Urothelium cell line (cell line): ENCODE data around the gene TRPV6.
A peak's percentile ranks its signal among the peaks of the same experiment; 100 is the strongest.

Experiments
- DNase-seq: peaks from one replicate; pipeline ENCODE4 v3.0.0; 2011; ENCODE audit warnings: low spot score, mixed read lengths
- FAIRE-seq: peaks from 2 replicates; lab custom pipeline; 2011; peaks lifted over from hg19 to GRCh38; lab: Jason Lieb, UNC

Gene TRPV6

DNA sequence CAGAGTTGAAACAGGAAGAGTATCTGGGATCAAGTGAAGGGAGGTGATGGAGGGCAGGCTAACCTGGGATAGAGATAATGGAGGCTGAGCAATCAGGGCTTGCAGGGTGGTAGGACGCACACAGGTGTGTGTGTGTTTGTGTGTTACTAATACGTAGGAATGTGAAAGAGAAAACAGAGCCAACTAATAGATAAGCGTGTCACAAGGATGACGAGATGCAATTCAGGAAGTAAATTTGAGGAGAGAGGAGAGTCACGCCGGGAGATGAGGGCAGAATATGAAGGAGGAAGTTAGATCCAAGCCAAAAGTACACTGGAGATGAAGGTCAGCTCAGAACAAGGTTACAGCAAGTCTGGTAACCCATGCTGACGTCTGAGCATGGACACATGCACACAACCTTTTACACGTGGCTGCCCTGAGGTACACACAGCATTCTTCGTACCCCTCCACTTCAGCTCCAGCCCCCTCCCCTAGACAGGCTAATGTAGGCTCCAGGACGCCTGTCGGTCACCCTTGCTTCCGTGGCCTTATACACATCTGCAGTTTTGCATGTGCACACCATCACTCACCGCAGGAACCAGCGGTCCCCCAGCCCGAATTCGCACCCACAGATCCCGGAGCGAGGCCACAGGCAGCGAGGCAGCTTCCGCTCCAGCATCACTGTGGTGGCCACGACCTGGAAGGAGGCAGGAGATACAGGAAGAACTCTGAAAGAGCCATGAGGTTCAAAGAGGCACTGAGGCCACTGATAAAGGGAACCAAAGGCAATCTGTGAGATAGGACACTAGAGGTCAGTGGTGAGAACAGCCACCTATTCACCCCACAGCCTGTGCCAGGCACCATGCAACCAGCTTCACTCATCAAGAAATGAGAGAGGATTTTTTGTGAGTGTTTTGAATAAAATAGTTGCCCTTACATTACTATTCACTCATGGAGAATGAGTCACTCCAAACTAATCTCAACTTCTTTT is 23.7 kb upstream of the TRPV6 start:
- FAIRE-seq (no peak), DNase-seq (peak; percentile 43)

DNA sequence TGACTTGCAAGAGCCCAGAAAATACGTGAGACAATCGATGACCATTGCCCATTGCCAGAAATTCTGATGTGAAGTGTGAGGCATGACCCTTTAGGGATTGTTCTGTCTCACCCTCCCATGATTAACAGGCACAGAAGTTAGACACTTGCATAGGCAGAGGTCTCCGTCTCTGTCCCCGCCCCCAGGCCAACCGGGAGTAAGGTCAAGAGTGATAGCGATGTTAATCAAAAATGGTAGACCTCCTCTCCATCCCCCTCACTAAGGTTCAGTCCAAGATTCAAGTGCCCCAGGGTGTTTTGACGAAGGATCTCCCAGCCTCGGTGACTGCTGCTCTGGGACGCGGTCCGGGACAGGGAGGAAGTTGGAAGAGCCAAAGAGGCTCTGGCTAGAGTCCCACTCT is 22.7 kb upstream of the TRPV6 start:
- no peak for FAIRE-seq

GRCh38 chr7:142906643-142907042 is 21.1 kb upstream of the TRPV6 start:
- DNase-seq (no peak), FAIRE-seq (no peak)

More for the DNA sequence above, 22.7 kb upstream of the TRPV6 start:
- DNase-seq, result no peak

DNA sequence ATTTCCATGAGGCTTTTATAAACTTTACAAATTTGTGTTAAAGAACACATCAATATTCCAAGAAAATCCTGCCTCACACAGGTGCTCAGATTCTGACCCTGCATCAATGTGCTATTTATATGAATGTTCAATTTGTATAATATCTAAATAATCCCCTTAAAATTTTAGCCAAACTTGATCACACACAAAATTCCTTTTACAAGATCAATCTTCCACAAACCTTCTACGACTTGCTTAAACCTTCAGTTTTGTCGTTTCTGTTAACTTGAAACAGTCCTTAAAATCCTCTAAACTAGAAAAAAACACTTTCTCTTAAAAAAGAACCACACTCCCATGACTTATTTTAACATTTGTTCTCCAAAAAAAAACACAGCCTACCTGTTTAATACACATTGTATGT is 20.2 kb upstream of the TRPV6 start:
- no peak for DNase-seq
- FAIRE-seq, result no peak

GRCh38 chr7:142904128-142904527 is 18.6 kb upstream of the TRPV6 start:
- FAIRE-seq (no peak), DNase-seq (no peak)

- no peak for DNase-seq
- no peak for FAIRE-seq
These were observed 16.1 kb upstream of the TRPV6 start for GRCh38 chr7:142901426-142902259.

DNA sequence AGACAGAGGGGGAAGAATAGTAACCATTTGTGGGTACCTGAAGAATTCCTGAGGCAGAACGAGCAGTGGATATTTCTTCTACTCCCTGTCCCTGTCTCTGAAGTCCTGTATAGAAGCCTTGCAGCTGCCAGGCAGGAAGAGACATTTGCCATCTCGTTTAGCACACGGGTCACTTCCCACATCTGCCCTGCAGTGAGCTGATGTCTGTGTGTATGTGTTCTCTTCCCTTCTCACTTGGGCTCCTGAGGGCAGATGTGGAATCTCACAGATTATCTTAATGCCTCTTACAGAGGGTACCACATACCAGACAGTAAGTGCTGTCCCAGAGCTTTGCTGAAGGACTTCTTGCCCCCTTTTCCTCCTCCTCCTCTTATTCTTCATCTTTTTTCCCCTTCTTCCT is 14.1 kb upstream of the TRPV6 start:
- no peak for FAIRE-seq
- no peak for DNase-seq

DNA sequence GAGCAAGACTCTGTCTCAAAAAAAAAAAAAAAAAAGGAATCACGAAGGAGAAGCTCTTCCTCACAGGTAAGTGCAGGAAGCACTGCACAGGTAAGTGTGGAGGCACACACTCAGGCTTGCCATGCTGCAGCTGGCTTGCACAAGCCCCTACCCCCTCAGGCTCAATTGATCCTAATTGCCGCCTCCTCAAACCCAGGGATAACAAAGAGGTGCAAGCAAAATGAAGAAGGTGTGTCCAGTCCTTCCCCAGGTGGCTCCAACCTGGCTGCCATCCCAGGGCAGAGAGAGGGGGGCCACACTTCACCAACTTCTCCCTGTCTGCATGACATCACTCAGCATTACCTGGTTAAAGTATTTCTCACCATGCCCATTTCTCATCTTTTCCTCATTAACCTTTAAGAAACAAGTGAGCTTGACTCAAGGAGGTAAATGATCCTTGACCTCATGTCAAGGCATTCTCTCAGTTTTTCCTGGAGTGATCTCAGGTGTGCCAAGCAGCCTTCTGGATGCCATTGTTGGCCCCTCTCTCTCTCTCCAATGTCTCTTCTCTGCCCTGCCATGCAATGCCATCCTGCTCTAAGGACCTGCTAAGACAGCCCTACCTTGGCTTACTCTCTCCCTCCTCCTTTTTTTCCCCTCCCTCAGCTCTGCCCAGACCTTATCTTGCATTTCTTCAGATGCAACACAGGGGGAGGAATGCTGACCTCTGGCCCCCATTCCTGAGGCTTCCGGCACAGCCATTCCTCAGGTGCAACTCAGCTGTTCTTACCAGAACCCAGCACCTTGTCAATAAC is 13.0 kb upstream of the TRPV6 start:
- no peak for DNase-seq
- FAIRE-seq, result no peak

- FAIRE-seq (no peak), DNase-seq (no peak)
These were observed 12.1 kb upstream of the TRPV6 start for GRCh38 chr7:142897691-142898090.

GRCh38 chr7:142896741-142897379 is 11.3 kb upstream of the TRPV6 start:
- DNase-seq, result no peak
- FAIRE-seq, result no peak

GRCh38 chr7:142896151-142896550 is 10.6 kb upstream of the TRPV6 start:
- DNase-seq (no peak), FAIRE-seq (no peak)

DNA sequence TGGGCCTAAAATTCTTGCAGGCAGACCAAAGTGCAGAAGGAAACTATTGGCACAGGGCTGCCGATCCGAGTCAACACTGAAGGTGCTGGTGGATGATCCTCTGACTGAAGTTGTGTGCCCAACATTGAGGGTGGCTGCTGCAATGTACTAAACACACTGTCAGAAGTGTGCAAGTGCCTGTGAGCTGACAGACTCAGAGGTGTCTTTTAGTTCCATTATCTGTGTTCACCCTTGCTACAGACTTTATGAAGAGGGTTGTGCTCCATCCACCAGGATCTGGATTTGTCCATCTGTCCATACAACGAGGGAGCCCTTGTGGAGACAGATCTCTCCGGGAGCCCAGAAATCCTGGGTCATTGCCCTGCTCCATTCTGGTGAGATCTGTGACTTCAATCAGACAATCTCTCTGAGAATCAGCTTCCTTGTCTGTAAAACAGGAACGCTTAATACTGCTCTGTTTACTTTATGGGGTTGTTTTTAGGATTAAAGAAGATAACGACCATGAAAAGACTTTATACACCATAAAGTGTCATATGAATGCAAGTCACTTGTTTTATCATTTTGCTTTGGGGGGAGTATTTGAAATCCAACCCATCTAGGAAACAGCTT is 9.5 kb upstream of the TRPV6 start:
- FAIRE-seq, result no peak
- DNase-seq, result no peak

DNA sequence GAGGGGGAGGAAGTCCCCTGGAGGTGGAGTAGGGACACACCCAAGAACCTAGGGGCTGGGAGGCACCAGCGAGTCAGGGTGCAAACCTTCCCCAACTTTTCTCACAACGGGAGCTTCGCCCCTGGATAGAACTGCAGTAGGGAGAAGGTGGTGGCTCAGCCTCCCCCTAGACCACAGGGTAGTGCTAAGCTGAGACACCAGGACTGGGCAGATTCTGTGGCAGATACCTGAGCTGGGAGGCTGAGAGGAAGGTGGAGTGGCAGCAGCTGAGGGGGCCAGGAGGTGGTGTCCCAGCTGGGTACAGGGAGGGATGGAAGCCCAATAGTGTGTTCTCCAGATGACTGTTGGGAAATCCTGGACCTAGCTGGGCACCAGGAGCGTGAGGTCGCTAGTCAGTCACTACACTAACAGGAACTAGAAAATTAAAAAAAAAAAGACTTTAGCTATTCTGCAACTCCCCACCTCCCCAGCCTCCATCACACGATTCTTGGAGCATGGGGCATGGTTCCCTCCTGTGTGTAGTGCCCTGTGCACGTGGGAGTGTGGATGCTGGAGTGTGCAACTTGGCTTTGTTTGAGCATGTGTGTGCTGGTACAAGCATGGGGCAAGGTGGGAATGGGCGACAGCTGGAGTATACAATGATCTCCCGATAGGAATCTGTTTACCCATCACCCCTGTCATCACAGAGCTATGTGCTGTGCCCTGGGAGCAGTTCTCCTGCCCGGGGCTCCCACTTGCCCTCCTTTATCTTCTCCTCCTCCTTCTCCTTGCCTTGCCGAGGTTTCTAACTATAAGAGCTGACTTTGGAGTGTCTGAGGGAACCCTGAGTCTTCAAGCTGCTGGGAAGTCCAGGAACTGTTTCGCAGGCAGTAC is 8.8 kb upstream of the TRPV6 start:
- FAIRE-seq, result no peak

DNA sequence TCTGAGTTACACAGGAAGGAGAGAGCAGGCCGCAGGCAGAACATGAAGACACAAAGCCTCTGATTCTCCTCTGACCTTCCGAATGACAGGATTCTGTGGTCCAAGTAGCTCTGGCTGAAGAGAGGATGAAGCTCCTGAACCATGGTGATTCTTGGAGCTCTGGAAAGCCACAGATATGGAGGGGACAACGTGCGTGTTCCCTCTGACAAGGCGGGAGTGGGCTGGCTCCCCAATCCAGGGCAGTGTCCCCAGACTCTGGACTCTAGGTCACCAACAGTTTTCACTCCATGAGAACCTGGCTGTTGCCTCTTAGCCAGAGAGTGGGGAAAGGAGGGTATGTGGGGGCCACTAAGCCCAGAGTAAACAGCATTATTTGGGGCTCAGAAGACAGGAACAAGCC is 7.4 kb upstream of the TRPV6 start:
- FAIRE-seq (no peak), DNase-seq (no peak)

More for the DNA sequence above, 8.8 kb upstream of the TRPV6 start:
- DNase-seq, result no peak

- DNase-seq (no peak), FAIRE-seq (no peak)
These were observed 6.0 kb upstream of the TRPV6 start for GRCh38 chr7:142891490-142892082.

DNA sequence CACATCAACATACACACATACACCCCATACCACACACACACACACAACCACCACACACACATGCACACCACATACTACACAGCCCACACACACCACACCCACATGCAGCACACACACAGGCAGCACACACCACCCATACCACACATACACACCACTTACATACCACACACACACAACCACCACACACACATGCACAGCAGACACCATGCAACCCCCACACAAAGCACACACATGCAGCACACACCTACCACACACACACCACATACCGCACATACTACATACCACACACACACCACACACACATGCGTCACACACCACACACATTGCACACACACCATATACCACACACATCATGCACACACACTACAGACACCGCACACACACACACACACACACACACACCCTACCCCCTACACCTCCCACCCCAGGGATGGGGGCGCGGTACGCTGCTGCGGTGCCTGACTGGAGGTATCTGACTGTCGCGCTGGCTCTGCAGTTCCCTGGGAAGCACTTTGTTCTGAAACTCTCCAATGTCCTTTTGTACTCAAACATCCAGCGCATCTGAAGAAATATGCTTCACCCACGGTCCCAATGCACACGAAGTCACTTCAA is 5.4 kb upstream of the TRPV6 start:
- no peak for DNase-seq
- no peak for FAIRE-seq

DNA sequence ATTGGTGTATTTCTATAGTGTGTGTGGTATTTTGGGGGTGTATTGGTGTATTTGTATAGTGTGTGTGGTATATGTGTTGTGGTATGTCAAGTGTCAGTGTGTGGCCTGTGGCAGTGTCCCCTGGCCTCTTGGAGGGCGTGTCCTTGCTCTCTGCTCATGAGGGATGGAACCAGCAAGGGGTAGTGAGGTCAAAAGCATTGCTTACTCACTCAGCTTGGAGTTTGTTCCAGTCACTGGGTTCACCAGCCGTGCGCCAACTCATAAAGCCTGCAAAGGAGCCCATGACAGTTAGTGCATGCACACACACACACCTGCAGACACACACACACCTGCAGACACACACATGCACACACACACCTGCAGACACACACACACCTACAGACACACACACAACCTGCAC is 4.3 kb upstream of the TRPV6 start:
- DNase-seq (no peak), FAIRE-seq (no peak)

DNA sequence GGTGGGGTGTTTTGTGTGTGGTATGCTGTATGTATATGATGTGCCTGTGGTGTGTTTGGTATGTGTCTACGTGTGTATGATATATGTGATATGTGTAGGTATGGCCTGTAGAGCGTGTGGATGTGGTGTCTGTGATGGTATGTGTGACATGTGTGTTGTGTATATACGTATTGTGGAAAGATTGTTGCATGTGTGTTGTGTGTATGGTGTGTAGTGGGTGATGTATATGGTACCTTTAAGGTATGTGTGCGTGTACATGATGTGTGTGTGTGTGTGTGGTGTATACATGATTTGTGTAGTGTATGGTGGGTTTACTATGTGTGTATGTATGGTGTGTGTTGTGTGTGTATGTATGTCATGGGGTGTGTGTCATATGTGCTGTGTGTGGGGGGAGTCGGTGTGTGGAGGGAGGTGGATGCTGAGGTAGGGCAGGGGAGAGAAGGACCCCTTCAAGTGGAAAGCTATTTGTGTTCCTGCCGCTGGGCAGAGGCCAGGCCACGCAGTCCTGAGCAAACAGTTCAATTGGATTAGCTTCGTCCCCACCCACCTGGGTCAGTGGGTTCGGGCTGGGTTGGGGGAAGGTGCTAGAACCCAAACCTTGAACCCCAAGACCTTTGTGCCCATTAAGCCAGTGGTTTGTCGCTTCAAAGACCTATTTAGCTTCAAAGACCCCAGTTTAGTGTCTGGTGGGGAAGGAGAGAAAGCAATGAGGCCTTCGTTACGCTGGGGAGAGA is 1.9 kb upstream of the TRPV6 start:
- FAIRE-seq (peak; percentile 67), DNase-seq (no peak)
